ENCODE measurements around the gene RAPGEF6. TPM values are rescaled to one million over a fixed set of nuclear protein-coding genes. Genes with fewer than 3 reads are reported as not detected.
A peak's percentile ranks its signal among the peaks of the same experiment; 100 is the strongest.
"Not testable (repeated sequence)": the region's sequence is repeated elsewhere in the genome, so short reads cannot be mapped to it uniquely, and the experiment has no call there.

Gene RAPGEF6
- total RNA-seq, 2 experiments from 2014 or later, result 25.7 to 26.0 TPM

DNA sequence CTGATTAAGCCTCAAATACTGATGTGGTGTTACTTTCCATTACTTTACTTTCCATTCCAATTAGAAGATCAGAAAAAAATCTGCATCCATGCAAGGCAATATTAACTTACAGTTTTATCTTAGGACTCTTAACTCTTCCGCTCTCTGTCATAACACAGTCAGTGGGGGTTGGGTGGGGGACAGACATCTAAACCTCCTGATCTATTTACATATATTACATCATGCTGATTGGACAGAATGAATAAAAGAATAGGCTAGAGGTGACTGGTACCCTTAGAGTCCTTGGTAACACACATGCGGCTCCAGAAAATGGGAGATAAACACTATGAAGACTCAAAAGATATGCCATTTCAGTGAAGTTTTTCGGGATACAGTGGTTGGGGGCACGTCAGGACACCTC lies 27.6 kb downstream of the RAPGEF6 start:
- DNase-seq, result no peak
- Mint-ChIP-seq H3K36me3 (peaks cover 24% of the 10 kb centered on the region), H3K27ac (no peak overlapping the region), H3K4me3 (no peak overlapping the region), H3K9me3 (no peaks in the 10 kb centered on the region), H3K4me1 (peaks cover 47% of the 10 kb centered on the region), H3K27me3 (no peaks in the 10 kb centered on the region)

DNA sequence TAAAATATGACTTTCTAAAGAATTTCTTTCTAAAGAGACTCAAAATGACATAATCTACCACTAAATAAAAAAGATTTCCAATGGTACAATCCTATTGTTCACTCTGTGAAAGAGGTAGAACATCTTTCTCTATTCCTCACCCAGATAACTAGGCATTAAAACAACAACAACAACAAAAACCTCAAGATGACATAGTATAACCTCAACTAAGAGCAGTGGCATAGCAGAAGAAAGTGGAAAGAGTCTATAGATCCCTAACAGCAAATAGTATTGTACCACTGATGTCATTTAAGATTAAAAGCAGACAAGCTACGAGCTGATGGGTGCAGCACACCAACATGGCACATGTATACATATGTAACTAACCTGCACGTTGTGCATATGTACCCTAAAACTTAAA lies 29.9 kb downstream of the RAPGEF6 start:
- Mint-ChIP-seq H3K9me3 (no peaks in the 10 kb centered on the region), H3K36me3 (peaks cover 30% of the 10 kb centered on the region), H3K27ac (no peak overlapping the region)

DNA sequence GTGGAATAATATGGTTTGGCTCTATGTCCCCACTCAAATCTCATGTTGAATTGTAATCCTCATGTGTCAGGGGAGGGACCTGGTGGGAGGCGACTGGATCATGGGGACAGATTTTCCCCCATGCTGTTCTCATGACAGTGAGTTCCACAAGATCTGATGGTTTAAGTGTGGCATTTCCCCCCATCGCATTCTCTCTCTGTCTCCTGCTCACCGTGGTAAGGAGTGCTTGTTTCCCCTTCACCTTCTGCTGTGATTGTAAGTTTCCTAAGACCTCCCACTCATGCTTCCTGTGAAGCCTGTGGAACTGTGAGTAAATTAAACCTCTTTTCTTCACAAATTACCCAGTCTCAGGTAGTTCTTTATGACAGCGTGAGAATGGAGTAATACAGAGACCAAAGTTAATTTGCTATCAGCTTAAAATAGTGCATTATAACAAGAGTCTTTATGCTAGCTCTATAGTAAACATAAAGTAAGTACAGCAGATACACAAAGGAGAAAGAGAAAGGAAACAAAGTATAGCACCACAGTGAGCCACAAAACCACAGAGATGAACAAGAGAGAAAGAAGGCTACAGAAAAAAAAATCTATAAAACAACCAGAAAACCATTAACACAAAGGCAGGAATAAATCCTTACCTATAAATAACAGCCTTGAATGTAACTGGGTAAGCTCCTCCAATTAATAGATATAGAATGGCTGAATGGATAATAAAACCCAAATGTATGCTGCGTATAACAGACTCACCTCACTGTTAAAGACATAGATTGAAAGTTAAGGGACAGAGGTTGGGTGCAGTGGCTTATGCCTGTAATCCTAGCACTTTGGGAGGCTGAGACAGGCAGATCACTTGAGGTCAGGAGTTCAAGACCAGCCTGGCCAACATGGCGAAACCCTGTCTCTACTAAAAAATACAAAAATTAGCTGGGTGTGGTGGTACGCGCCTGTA lies 39.7 kb downstream of the RAPGEF6 start:
- DNase-seq, result peak; percentile 24
- H3K27ac Mint-ChIP-seq, result peak overlapping the region; percentile 83
- H3K36me3 Mint-ChIP-seq, result peaks cover 42% of the 10 kb centered on the region
- H3K4me1 Mint-ChIP-seq, result peaks cover 46% of the 10 kb centered on the region
- H3K4me3 Mint-ChIP-seq, result peak overlapping the region; percentile 50
- no peaks in the 10 kb centered on the region for H3K27me3 Mint-ChIP-seq
- H3K9me3 Mint-ChIP-seq, result peaks cover 11% of the 10 kb centered on the region

More for the DNA sequence above, 29.9 kb downstream of the RAPGEF6 start:
- DNase-seq, result no peak
- H3K4me3 Mint-ChIP-seq, result no peak overlapping the region
- H3K27me3 Mint-ChIP-seq, result no peaks in the 10 kb centered on the region
- peaks cover 43% of the 10 kb centered on the region for H3K4me1 Mint-ChIP-seq

DNA sequence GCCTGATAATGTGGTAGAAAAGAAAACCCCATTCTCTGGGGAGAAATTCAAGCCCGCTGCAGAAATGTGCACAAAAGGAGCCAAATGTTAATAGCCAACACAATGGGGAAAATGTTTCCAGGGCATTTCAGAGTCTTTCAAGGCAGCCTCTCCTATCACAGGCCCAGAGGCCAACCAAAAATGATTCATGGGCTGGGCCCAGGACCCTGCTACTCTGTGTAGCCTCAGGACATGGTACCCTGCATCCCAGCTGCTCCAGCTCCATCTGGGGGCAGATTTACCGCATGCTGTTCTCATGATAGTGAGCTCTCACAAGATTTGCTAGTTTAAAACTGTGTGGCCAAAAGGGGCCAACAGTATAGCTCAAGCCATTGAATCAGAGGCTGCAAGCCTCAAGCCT lies 41.1 kb downstream of the RAPGEF6 start:
- peaks cover 36% of the 10 kb centered on the region for H3K36me3 Mint-ChIP-seq
- no peak for DNase-seq
- H3K4me1 Mint-ChIP-seq, result peaks cover 46% of the 10 kb centered on the region
- H3K27me3 Mint-ChIP-seq, result no peaks in the 10 kb centered on the region
- no peak overlapping the region for H3K27ac Mint-ChIP-seq
- H3K4me3 Mint-ChIP-seq, result no peak overlapping the region
- peaks cover 11% of the 10 kb centered on the region for H3K9me3 Mint-ChIP-seq

GRCh38 chr5:131593436-131593835 lies 41.6 kb downstream of the RAPGEF6 start:
- Mint-ChIP-seq H3K4me1 (peaks cover 42% of the 10 kb centered on the region), H3K9me3 (peaks cover 11% of the 10 kb centered on the region), H3K36me3 (peaks cover 36% of the 10 kb centered on the region)
- not testable (repeated sequence) for H3K27me3 Mint-ChIP-seq, H3K27ac Mint-ChIP-seq, H3K4me3 Mint-ChIP-seq, DNase-seq

GRCh38 chr5:131589510-131590348 lies 45.3 kb downstream of the RAPGEF6 start:
- Mint-ChIP-seq H3K27ac (no peak overlapping the region), H3K9me3 (peaks cover 3% of the 10 kb centered on the region), H3K36me3 (peaks cover 26% of the 10 kb centered on the region), H3K4me1 (peaks cover 41% of the 10 kb centered on the region), H3K4me3 (no peak overlapping the region), H3K27me3 (no peaks in the 10 kb centered on the region)
- DNase-seq, result peak; percentile 5

DNA sequence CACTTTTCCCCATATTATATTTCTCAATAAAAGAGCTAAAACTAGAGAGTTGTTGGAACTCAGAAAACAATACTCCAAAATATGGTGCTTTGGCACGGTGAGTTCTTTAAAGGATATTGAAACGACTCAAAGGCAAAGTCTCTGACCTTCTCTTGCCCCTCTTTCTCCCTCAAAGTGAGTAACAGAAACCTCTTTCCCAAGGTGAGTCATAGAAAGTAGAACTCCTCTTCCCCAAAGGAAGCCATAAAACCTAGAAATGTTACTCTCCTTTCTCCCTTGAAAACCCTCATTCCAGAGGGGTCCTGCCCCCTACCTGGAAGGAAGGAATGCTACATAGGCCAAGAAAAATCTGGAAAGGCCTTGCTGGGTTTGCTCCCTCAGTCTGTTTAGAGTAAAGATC lies 47.5 kb downstream of the RAPGEF6 start:
- Mint-ChIP-seq H3K36me3 (peaks cover 17% of the 10 kb centered on the region), H3K4me1 (peaks cover 45% of the 10 kb centered on the region), H3K4me3 (no peak overlapping the region), H3K27me3 (no peaks in the 10 kb centered on the region), H3K9me3 (no peaks in the 10 kb centered on the region), H3K27ac (no peak overlapping the region)
- DNase-seq, result no peak

- DNase-seq, result no peak
- Mint-ChIP-seq H3K9me3 (peaks cover 2% of the 10 kb centered on the region), H3K27ac (no peak overlapping the region), H3K27me3 (no peaks in the 10 kb centered on the region), H3K4me3 (no peak overlapping the region), H3K36me3 (peaks cover 48% of the 10 kb centered on the region), H3K4me1 (peaks cover 49% of the 10 kb centered on the region)
These were observed 53.3 kb downstream of the RAPGEF6 start for GRCh38 chr5:131581702-131582101.

- Mint-ChIP-seq H3K27me3 (no peaks in the 10 kb centered on the region), H3K4me3 (no peak overlapping the region), H3K27ac (no peak overlapping the region), H3K9me3 (peaks cover 2% of the 10 kb centered on the region), H3K4me1 (peaks cover 43% of the 10 kb centered on the region), H3K36me3 (peaks cover 41% of the 10 kb centered on the region)
- DNase-seq, result no peak
These were observed 54.9 kb downstream of the RAPGEF6 start for GRCh38 chr5:131579917-131580671.

- DNase-seq, result no peak
- Mint-ChIP-seq H3K4me1 (peaks cover 9% of the 10 kb centered on the region), H3K27me3 (no peaks in the 10 kb centered on the region), H3K36me3 (peaks cover 46% of the 10 kb centered on the region), H3K4me3 (no peak overlapping the region), H3K9me3 (peaks cover 14% of the 10 kb centered on the region), H3K27ac (no peak overlapping the region)
These were observed 59.3 kb downstream of the RAPGEF6 start for GRCh38 chr5:131575660-131576227.

- H3K9me3 Mint-ChIP-seq, result peaks cover 14% of the 10 kb centered on the region
- no peaks in the 10 kb centered on the region for H3K27me3 Mint-ChIP-seq
- peaks cover 20% of the 10 kb centered on the region for H3K4me1 Mint-ChIP-seq
- DNase-seq, result no peak
- no peak overlapping the region for H3K4me3 Mint-ChIP-seq
- peaks cover 38% of the 10 kb centered on the region for H3K36me3 Mint-ChIP-seq
- no peak overlapping the region for H3K27ac Mint-ChIP-seq
These were observed 63.3 kb downstream of the RAPGEF6 start for GRCh38 chr5:131571669-131572168.

GRCh38 chr5:131570757-131571156 lies 64.3 kb downstream of the RAPGEF6 start:
- Mint-ChIP-seq H3K4me1 (peaks cover 22% of the 10 kb centered on the region), H3K4me3 (no peak overlapping the region), H3K9me3 (peaks cover 14% of the 10 kb centered on the region), H3K27ac (no peak overlapping the region), H3K36me3 (peaks cover 40% of the 10 kb centered on the region), H3K27me3 (no peaks in the 10 kb centered on the region)
- no peak for DNase-seq

GRCh38 chr5:131564229-131564652 lies 70.8 kb downstream of the RAPGEF6 start:
- Mint-ChIP-seq H3K36me3 (peaks cover 27% of the 10 kb centered on the region), H3K4me1 (peaks cover 36% of the 10 kb centered on the region), H3K27me3 (no peaks in the 10 kb centered on the region), H3K4me3 (no peak overlapping the region), H3K9me3 (no peaks in the 10 kb centered on the region), H3K27ac (no peak overlapping the region)
- no peak for DNase-seq
